H1 (cell line): Measurements from ENCODE around the gene PSMD3. TPM values are rescaled to one million over a fixed set of nuclear protein-coding genes. Genes with fewer than 3 reads are reported as not detected.
A peak's percentile ranks its signal among the peaks of the same experiment; 100 is the strongest.

Experiments
- CTCF ChIA-PET: fragments of 300-600 bp; sonication (Branson Sonifier 250); formaldehyde crosslinking; loops from one replicate; lab custom pipeline; 2021; ENCODE audit not compliant: partially characterized antibody; lab: Charles Lee
- POLR2A ChIA-PET: fragments of 300-600 bp; sonication (Branson Sonifier 250); formaldehyde crosslinking; loops from one replicate; lab custom pipeline; 2021; ENCODE audit warnings: inconsistent platforms; ENCODE audit not compliant: partially characterized antibody; lab: Charles Lee
- DNase-seq, 2 experiments: peaks; one replicate each; pipeline versions ENCODE4 v3.0.0 to v3.0.0-alpha.2; 2010 to 2022; ENCODE audit warnings: low spot score in 2 of 2, low read depth in 1 of 2, mixed read lengths in 1 of 2
- FAIRE-seq: peaks from 2 replicates; lab custom pipeline; 2011; peaks lifted over from hg19 to GRCh38; lab: Jason Lieb, UNC
- H2AFZ ChIP-seq: 2 replicates; pipeline ENCODE4 v1.8.1; 2012; ENCODE audit warnings: low read length, inconsistent platforms
- H2AK5ac ChIP-seq: 2 replicates; pipeline ENCODE4 v1.6.1; 2013; ENCODE audit warnings: low read depth, low read length
- H2BK120ac ChIP-seq: replicated peaks from 2 replicates; pipeline ENCODE3; 2013; ENCODE audit warnings: low read depth, low read length, inconsistent platforms
- H2BK12ac ChIP-seq: 2 replicates; pipeline ENCODE4 v1.6.1; 2013; ENCODE audit warnings: low read depth, low read length
- H2BK15ac ChIP-seq: 2 replicates; pipeline ENCODE4 v1.6.1; 2013; ENCODE audit warnings: low read length
- H2BK20ac ChIP-seq: 2 replicates; pipeline ENCODE4 v1.6.1; 2013; ENCODE audit warnings: low read length
- H2BK5ac ChIP-seq: 2 replicates; pipeline ENCODE4 v1.6.1; 2013; ENCODE audit warnings: low read depth, low read length
- H3K14ac ChIP-seq: 2 replicates; pipeline ENCODE4 v1.6.1; 2013; ENCODE audit warnings: inconsistent platforms; ENCODE audit not compliant: insufficient read length
- H3K18ac ChIP-seq: 2 replicates; pipeline ENCODE4 v1.6.1; 2013; ENCODE audit warnings: low read length; ENCODE audit errors: extremely low read depth
- H3K23ac ChIP-seq: 2 replicates; pipeline ENCODE4 v1.6.1; 2013; ENCODE audit warnings: inconsistent platforms; ENCODE audit not compliant: insufficient read length
- H3K23me2 ChIP-seq: 2 replicates; pipeline ENCODE4 v1.6.1; 2013; ENCODE audit warnings: low read depth, low read length
- H3K27ac ChIP-seq: 2 replicates; pipeline ENCODE4 v1.6.1; 2011; ENCODE audit warnings: low read depth, low read length, inconsistent platforms
- H3K27me3 ChIP-seq, 4 experiments: replicated peaks in 1 of 4; 1 replicate in 1 of 4; 2 replicates in 3 of 4; pipeline versions ENCODE4 v1.6.1 to v1.8.1; 2011 to 2013; ENCODE audit warnings: low read length in 3 of 4, mild to moderate bottlenecking in 3 of 4, inconsistent platforms in 2 of 4, mixed read lengths in 2 of 4, moderate library complexity in 1 of 4; ENCODE audit not compliant: control insufficient read depth in 3 of 4, insufficient read depth in 3 of 4; ENCODE audit errors: extremely low read depth in 1 of 4
- H3K36me3 ChIP-seq, 4 experiments: 2 replicates each; pipeline versions ENCODE4 v1.6.1 to v1.8.1; 2011 to 2013; ENCODE audit warnings: mild to moderate bottlenecking in 4 of 4, low read length in 3 of 4, moderate library complexity in 2 of 4, control low read depth in 1 of 4, inconsistent platforms in 1 of 4; ENCODE audit not compliant: insufficient read depth in 4 of 4, control insufficient read depth in 2 of 4
- H3K4ac ChIP-seq: replicated peaks from 2 replicates; pipeline ENCODE3; 2013; ENCODE audit warnings: low read length, low read depth, mixed read lengths, inconsistent platforms; ENCODE audit not compliant: insufficient read length
- H3K4me1 ChIP-seq, 4 experiments: replicated peaks in 1 of 4; 1 replicate in 1 of 4; 2 replicates in 3 of 4; pipeline versions ENCODE4 v1.6.1 to v1.8.1; 2011 to 2013; ENCODE audit warnings: low read length in 3 of 4, inconsistent platforms in 2 of 4, mixed read lengths in 1 of 4; ENCODE audit not compliant: insufficient read depth in 4 of 4, control insufficient read depth in 3 of 4
- H3K4me2 ChIP-seq, 2 experiments: 2 replicates each; pipeline versions ENCODE4 v1.6.1 to v1.8.1; 2011 to 2013; ENCODE audit warnings: low read depth in 2 of 2, low read length in 2 of 2, control low read depth in 1 of 2, inconsistent platforms in 1 of 2, mild to moderate bottlenecking in 1 of 2; ENCODE audit not compliant: insufficient read depth in 1 of 2
- H3K4me3 ChIP-seq, 4 experiments: fragments of 200-600, 300-600 bp in 1 of 4; sonication (generic), shearing (Covaris generic), sonication (Bioruptor Twin) in 1 of 4; 2 replicates each; pipeline versions ENCODE4 v1.5.1 to v1.8.1; 2011 to 2016; ENCODE audit warnings: low read length in 4 of 4, low read depth in 3 of 4, control low read depth in 2 of 4, inconsistent platforms in 2 of 4, mild to moderate bottlenecking in 2 of 4, mixed read lengths in 1 of 4, moderate library complexity in 1 of 4; ENCODE audit not compliant: insufficient read depth in 2 of 4; ENCODE audit errors: extremely low read depth in 1 of 4
- H3K56ac ChIP-seq: replicated peaks from 2 replicates; pipeline ENCODE3; 2013; ENCODE audit warnings: low read depth, mild to moderate bottlenecking, mixed read lengths, low read length, inconsistent platforms; ENCODE audit not compliant: insufficient read length
- H3K79me1 ChIP-seq: 2 replicates; pipeline ENCODE4 v1.6.1; 2013; ENCODE audit warnings: low read depth, low read length, control low read depth
- H3K79me2 ChIP-seq, 2 experiments: 2 replicates each; pipeline versions ENCODE4 v1.6.1 to v1.8.1; 2012 to 2013; ENCODE audit warnings: low read length in 2 of 2, mild to moderate bottlenecking in 2 of 2, inconsistent platforms in 1 of 2; ENCODE audit not compliant: insufficient read depth in 2 of 2, control insufficient read depth in 1 of 2
- H3K9ac ChIP-seq, 4 experiments: replicated peaks in 1 of 4; 1 replicate in 1 of 4; 2 replicates in 3 of 4; pipeline versions ENCODE4 v1.6.1 to v1.8.1; 2011 to 2013; ENCODE audit warnings: low read depth in 3 of 4, low read length in 3 of 4, control low read depth in 2 of 4, mild to moderate bottlenecking in 2 of 4, moderate library complexity in 2 of 4, inconsistent platforms in 1 of 4; ENCODE audit errors: extremely low read depth in 1 of 4
- H3K9me3 ChIP-seq, 2 experiments: 2 replicates each; pipeline versions ENCODE4 v1.6.1 to v1.8.1; 2012 to 2013; ENCODE audit warnings: mild to moderate bottlenecking in 2 of 2, moderate library complexity in 2 of 2, control low read depth in 1 of 2, inconsistent platforms in 1 of 2, low read depth in 1 of 2, low read length in 1 of 2, mixed read lengths in 1 of 2; ENCODE audit not compliant: insufficient read depth in 2 of 2
- H4K20me1 ChIP-seq, 2 experiments: replicated peaks in 1 of 2; 2 replicates each; pipeline versions ENCODE3 to v1.8.1; 2011 to 2013; ENCODE audit warnings: inconsistent platforms in 2 of 2, low read length in 2 of 2, mild to moderate bottlenecking in 1 of 2; ENCODE audit not compliant: insufficient read depth in 2 of 2, control insufficient read depth in 1 of 2
- H4K5ac ChIP-seq: 2 replicates; pipeline ENCODE4 v1.6.1; 2013; ENCODE audit warnings: low read length, low read depth, mixed read lengths, inconsistent platforms; ENCODE audit not compliant: insufficient read length
- H4K8ac ChIP-seq: 2 replicates; pipeline ENCODE4 v1.8.0; 2013; ENCODE audit warnings: mild to moderate bottlenecking, moderate library complexity, low read length, inconsistent platforms; ENCODE audit not compliant: insufficient read depth; ENCODE audit errors: extremely low read depth
- H4K91ac ChIP-seq: replicated peaks from 2 replicates; pipeline ENCODE3; 2013; ENCODE audit warnings: low read length, mixed read lengths, inconsistent platforms; ENCODE audit not compliant: insufficient read length
- POU5F1 ChIP-seq: IDR thresholded peaks from 2 replicates; pipeline ENCODE4 v1.6.1; 2011; ENCODE audit warnings: low read depth, mild to moderate bottlenecking, low read length, moderate library complexity
- SP4 ChIP-seq: IDR thresholded peaks from 2 replicates; pipeline ENCODE4 v1.6.1; 2012; ENCODE audit warnings: low read length, inconsistent platforms
- WGBS, 2 experiments: shearing (Covaris generic) in 1 of 2; methylation state at CpG; one replicate each; pipeline versions ENCODE4 v1.1.6 to v1.1.7; 2013 to 2015; ENCODE audit warnings: low lambda C conversion rate in 2 of 2, mixed read lengths in 2 of 2, inconsistent platforms in 1 of 2, low coverage in 1 of 2, missing lambda C conversion rate in 1 of 2; ENCODE audit not compliant: insufficient replicate concordance in 2 of 2, insufficient coverage in 1 of 2, insufficient read length in 1 of 2; ENCODE audit errors: extremely low coverage in 1 of 2, missing lambda C conversion rate in 1 of 2; 5-methylcytosine and 5-hydroxymethylcytosine counted together
- polyA plus RNA-seq, 7 experiments: library from polyadenylated mRNA; depleted of rRNA in 3 of 7; stranded (reverse) in 5 of 7; unstranded in 2 of 7; fragments of >200 nt in 5 of 7; fragments of 200-250 nt in 2 of 7; gene quantifications; 1 replicate in 5 of 7; 2 replicates in 1 of 7; 4 replicates in 1 of 7; pipeline versions ENCODE4 v1.2.1 to v1.2.3, GENCODE V29; 2011 to 2013; ENCODE audit warnings: missing spikeins in 2 of 7, mixed read lengths in 2 of 7
- total RNA-seq: library from RNA; stranded (reverse); fragmentation: NEBNext Ultra II Directional; extraction: Animal tissue kit (Norgen Biotek cat#: 25700); gene quantifications from 2 replicates; pipeline ENCODE4 v1.2.1, GENCODE V29; 2021

Gene PSMD3
- total and polyA plus RNA-seq, 2 of the 8 experiments (the other 6 are each of a cell fraction or from before 2014, with no cell fraction given) = 151 to 198 TPM

DNA sequence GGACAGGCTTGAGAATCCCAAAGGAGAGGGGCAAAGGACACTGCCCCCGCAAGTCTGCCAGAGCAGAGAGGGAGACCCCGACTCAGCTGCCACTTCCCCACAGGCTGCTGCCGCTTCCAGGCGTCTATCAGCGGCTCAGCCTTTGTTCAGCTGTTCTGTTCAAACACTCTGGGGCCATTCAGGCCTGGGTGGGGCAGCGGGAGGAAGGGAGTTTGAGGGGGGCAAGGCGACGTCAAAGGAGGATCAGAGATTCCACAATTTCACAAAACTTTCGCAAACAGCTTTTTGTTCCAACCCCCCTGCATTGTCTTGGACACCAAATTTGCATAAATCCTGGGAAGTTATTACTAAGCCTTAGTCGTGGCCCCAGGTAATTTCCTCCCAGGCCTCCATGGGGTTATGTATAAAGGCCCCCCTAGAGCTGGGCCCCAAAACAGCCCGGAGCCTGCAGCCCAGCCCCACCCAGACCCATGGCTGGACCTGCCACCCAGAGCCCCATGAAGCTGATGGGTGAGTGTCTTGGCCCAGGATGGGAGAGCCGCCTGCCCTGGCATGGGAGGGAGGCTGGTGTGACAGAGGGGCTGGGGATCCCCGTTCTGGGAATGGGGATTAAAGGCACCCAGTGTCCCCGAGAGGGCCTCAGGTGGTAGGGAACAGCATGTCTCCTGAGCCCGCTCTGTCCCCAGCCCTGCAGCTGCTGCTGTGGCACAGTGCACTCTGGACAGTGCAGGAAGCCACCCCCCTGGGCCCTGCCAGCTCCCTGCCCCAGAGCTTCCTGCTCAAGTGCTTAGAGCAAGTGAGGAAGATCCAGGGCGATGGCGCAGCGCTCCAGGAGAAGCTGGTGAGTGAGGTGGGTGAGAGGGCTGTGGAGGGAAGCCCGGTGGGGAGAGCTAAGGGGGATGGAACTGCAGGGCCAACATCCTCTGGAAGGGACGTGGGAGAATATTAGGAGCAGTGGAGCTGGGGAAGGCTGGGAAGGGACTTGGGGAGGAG lies 34.7 kb downstream of the PSMD3 start, which contains the start of gene CSF3:
Gene CSF3, plus strand, starts transcription at position 436 of the 993 bp plus-strand sequence. Its CDS starts 35 bp downstream, at position 471.
- Histone ChIP-seq H3K14ac (no peak within 1 kb of the TSS), H3K27ac (peak within 1 kb of the TSS; percentile 10; the same call in 1 of the 2 replicates), H3K23ac (no peak within 1 kb of the TSS), H3K36me3 (peaks cover 0 to 3% (median 0%) of the 10 kb centered on the region in 4 experiments; a peak in 2 of 8 replicates), H4K20me1 (no peaks in the 10 kb centered on the region), H2BK15ac (peak within 1 kb of the TSS; percentile 81), H2AFZ (0 out of 2 replicates have a peak within 1 kb of the TSS, but pooled peaks have one; percentile 35), H3K4ac (no peak within 1 kb of the TSS), H3K9me3 (no peaks in the 10 kb centered on the region; a peak in 1 of 4 replicates), H3K56ac (no peak within 1 kb of the TSS), H3K4me3 (no peak within 1 kb of the TSS), H2BK120ac (no peak within 1 kb of the TSS), H2AK5ac (0 out of 2 replicates have a peak within 1 kb of the TSS, but pooled peaks have one; percentile 65), H2BK20ac (no peak within 1 kb of the TSS; the same call in 1 of the 2 replicates), H3K4me1 (peaks cover 0 to 27% (median 18%) of the 10 kb centered on the region in 4 experiments; a peak in 6 of 7 replicates), H3K79me2 (no peaks in the 10 kb centered on the region), H3K79me1 (0 out of 2 replicates have a peak, but pooled peaks cover 2% of the 10 kb centered on the region), H4K8ac (peak within 1 kb of the TSS; percentile 84), H4K5ac (peak within 1 kb of the TSS; percentile 11), H3K23me2 (no peaks in the 10 kb centered on the region; the same call in 1 of the 2 replicates), H4K91ac (peak within 1 kb of the TSS; percentile 76), H2BK12ac (peak within 1 kb of the TSS; percentile 80; the same call in 1 of the 2 replicates), H3K18ac (peak within 1 kb of the TSS; percentile 32), H2BK5ac (peak within 1 kb of the TSS; percentile 71), H3K4me2 (no peak within 1 kb of the TSS), H3K27me3 (peaks cover 0 to 2% (median 0%) of the 10 kb centered on the region in 4 experiments; a peak in 2 of 7 replicates), H3K9ac (no peak within 1 kb of the TSS)
- CTCF ChIA-PET = interaction anchor here (0.6 to 15.0 kb wide), 25 partner anchors 8 to 302 kb away, joined by 3 to 428 read pairs (median 4); partner anchors contain the start of gene NR1D1
- POLR2A ChIA-PET = interaction anchor here (0.7 to 4.6 kb wide), 10 partner anchors 11 to 110 kb away, joined by 3 to 42 read pairs (median 4); partner anchors contain the start of gene PSMD3
- DNase-seq = no peak
- TF ChIP-seq SP4 (no peak), POU5F1 (no peak)
- no peak for FAIRE-seq
- 83% methylated on average over 20 of the region's 20 CpGs; no CpG with 5 or more reads in 1 of the 2 experiments for WGBS, 2 experiments
